Astrocyte (in vitro differentiated cells and primary cell): Measurements from ENCODE around the gene BRSK1. TPM values are rescaled to one million over a fixed set of nuclear protein-coding genes. Genes with fewer than 3 reads are reported as not detected.

Experiments
- DNase-seq: peaks from one replicate; pipeline ENCODE4 v3.0.0-alpha.2; 2010; ENCODE audit warnings: low read depth
- FAIRE-seq: peaks from 2 replicates; lab custom pipeline; 2011; peaks lifted over from hg19 to GRCh38; lab: Jason Lieb, UNC
- H2AFZ ChIP-seq: 2 replicates; pipeline ENCODE4 v1.6.0; 2012; ENCODE audit warnings: low read depth, low read length, inconsistent platforms
- H3K27ac ChIP-seq: 2 replicates; pipeline ENCODE4 v1.5.1; 2011; ENCODE audit warnings: low read depth, low read length, inconsistent platforms
- H3K27me3 ChIP-seq: 2 replicates; pipeline ENCODE4 v1.6.0; 2011; ENCODE audit warnings: low read length, inconsistent platforms; ENCODE audit not compliant: insufficient read depth
- H3K36me3 ChIP-seq: 2 replicates; pipeline ENCODE4 v1.5.1; 2011; ENCODE audit warnings: low read length, inconsistent platforms; ENCODE audit not compliant: insufficient read depth
- H3K4me1 ChIP-seq: 2 replicates; pipeline ENCODE4 v1.5.1; 2011; ENCODE audit warnings: low read length, inconsistent platforms; ENCODE audit not compliant: insufficient read depth
- H3K4me2 ChIP-seq: 2 replicates; pipeline ENCODE4 v1.6.0; 2012; ENCODE audit warnings: low read length, inconsistent platforms
- H3K4me3 ChIP-seq: 2 replicates; pipeline ENCODE4 v1.5.1; 2011; ENCODE audit warnings: low read depth, mild to moderate bottlenecking, low read length, inconsistent platforms; ENCODE audit not compliant: insufficient read depth
- H3K79me2 ChIP-seq: 2 replicates; pipeline ENCODE4 v1.6.0; 2012; ENCODE audit warnings: mild to moderate bottlenecking, low read length, inconsistent platforms; ENCODE audit not compliant: insufficient read depth
- H3K9ac ChIP-seq: 2 replicates; pipeline ENCODE4 v1.6.0; 2012; ENCODE audit warnings: mild to moderate bottlenecking, low read length, inconsistent platforms
- H3K9me3 ChIP-seq: 2 replicates; pipeline ENCODE4 v1.5.1; 2012; ENCODE audit warnings: low read depth, mild to moderate bottlenecking, low read length, inconsistent platforms; ENCODE audit not compliant: insufficient read depth
- H4K20me1 ChIP-seq: 2 replicates; pipeline ENCODE4 v1.6.0; 2012; ENCODE audit warnings: low read length, inconsistent platforms; ENCODE audit not compliant: insufficient read depth
- H3K27ac Mint-ChIP-seq: one replicate; pipeline ENCODE4 v1.8.0; 2021; ENCODE audit warnings: mild to moderate bottlenecking, mixed read lengths; ENCODE audit not compliant: unreplicated experiment
- H3K27me3 Mint-ChIP-seq: one replicate; pipeline ENCODE4 v1.8.0; 2021; ENCODE audit warnings: low read depth, mixed read lengths; ENCODE audit not compliant: unreplicated experiment
- H3K36me3 Mint-ChIP-seq: one replicate; pipeline ENCODE4 v1.8.0; 2021; ENCODE audit warnings: low read depth, mixed read lengths; ENCODE audit not compliant: unreplicated experiment
- H3K4me1 Mint-ChIP-seq: one replicate; pipeline ENCODE4 v1.8.0; 2021; ENCODE audit warnings: low read depth, mixed read lengths; ENCODE audit not compliant: unreplicated experiment
- H3K4me3 Mint-ChIP-seq: one replicate; pipeline ENCODE4 v1.8.0; 2021; ENCODE audit warnings: mild to moderate bottlenecking, moderate library complexity, mixed read lengths; ENCODE audit not compliant: unreplicated experiment
- H3K9me3 Mint-ChIP-seq: one replicate; pipeline ENCODE4 v1.8.0; 2021; ENCODE audit warnings: mild to moderate bottlenecking, mixed read lengths; ENCODE audit not compliant: unreplicated experiment
- EZH2 ChIP-seq: IDR thresholded peaks from 2 replicates; pipeline ENCODE4 v1.6.1; 2012; ENCODE audit warnings: mild to moderate bottlenecking, low read length, inconsistent platforms; ENCODE audit not compliant: insufficient read depth
- total RNA-seq: library from RNA; stranded (reverse); gene quantifications from 2 replicates; pipeline ENCODE4 v1.2.1, GENCODE V29; 2021
- TF ChIP-seq, protein P1 (sequence below): IDR thresholded peaks from 2 replicates; pipeline ENCODE4 v1.5.1; 2011; ENCODE audit warnings: low read depth, mild to moderate bottlenecking, inconsistent platforms, low read length, moderate library complexity; ENCODE audit not compliant: insufficient read depth

BRSK1 gene
- total RNA-seq, 1 donor from 2014 or later = 18.8 TPM

DNA sequence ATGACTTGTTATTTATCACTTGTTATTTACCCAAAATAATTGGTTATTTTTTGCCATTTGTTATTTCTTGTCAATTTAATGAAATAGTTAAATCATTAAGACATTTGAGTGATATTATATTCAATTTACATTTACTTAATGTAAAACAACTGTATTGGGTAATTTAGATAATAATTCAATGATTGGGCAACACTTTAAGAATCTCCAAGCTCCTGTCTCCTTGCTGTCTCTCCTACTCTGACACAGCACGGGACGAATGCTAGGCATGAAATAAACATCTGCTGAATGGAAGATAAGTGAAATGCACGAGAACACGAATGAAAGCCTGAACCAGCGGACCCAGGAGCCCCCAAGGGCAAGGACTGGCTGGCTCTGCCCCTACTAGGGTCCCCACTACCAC lies 19.3 kb upstream of the BRSK1 start:
- Histone ChIP-seq H3K79me2 (peaks cover 5% of the 10 kb centered on the region), H3K27ac (no peak overlapping the region), H3K4me3 (no peak overlapping the region), H3K36me3 (no peaks in the 10 kb centered on the region), H2AFZ (no peak overlapping the region), H3K9me3 (peaks cover 4% of the 10 kb centered on the region), H3K4me2 (no peak overlapping the region), H3K4me1 (peaks cover 4% of the 10 kb centered on the region), H4K20me1 (peaks cover 6% of the 10 kb centered on the region), H3K9ac (no peak overlapping the region), H3K27me3 (no peaks in the 10 kb centered on the region)
- Mint-ChIP-seq H3K9me3 (peaks cover 2% of the 10 kb centered on the region), H3K27me3 (no peaks in the 10 kb centered on the region), H3K36me3 (peaks cover 10% of the 10 kb centered on the region), H3K4me3 (no peak overlapping the region), H3K4me1 (peaks cover 3% of the 10 kb centered on the region), H3K27ac (no peak overlapping the region)
- DNase-seq (no peak), FAIRE-seq (no peak)
- no peak for TF ChIP-seq EZH2
- TF ChIP-seq, protein P1, sequence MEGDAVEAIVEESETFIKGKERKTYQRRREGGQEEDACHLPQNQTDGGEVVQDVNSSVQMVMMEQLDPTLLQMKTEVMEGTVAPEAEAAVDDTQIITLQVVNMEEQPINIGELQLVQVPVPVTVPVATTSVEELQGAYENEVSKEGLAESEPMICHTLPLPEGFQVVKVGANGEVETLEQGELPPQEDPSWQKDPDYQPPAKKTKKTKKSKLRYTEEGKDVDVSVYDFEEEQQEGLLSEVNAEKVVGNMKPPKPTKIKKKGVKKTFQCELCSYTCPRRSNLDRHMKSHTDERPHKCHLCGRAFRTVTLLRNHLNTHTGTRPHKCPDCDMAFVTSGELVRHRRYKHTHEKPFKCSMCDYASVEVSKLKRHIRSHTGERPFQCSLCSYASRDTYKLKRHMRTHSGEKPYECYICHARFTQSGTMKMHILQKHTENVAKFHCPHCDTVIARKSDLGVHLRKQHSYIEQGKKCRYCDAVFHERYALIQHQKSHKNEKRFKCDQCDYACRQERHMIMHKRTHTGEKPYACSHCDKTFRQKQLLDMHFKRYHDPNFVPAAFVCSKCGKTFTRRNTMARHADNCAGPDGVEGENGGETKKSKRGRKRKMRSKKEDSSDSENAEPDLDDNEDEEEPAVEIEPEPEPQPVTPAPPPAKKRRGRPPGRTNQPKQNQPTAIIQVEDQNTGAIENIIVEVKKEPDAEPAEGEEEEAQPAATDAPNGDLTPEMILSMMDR = no peak

DNA sequence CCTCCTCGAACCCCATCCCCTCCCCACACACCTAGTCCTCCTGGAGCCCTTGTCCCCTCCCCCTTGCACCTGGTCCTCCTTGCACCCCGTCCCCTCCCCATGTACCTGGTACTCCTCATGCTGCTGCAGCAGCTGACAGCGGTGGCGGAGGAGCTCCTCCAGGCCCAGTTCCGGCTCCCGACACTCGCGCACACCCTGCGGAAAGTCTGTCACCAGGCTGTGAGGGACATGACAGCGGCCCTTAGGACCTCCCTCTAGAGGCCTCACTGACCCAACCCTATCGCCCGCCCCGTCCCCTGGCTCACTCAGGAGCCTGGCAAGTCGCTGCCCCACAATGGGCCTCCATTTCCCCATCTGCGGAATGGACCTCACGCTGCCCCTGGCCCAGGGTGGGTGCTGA lies 18.6 kb upstream of the BRSK1 start:
- no peaks in the 10 kb centered on the region for H3K4me1 ChIP-seq
- DNase-seq (no peak), FAIRE-seq (no peak)
- Mint-ChIP-seq H3K36me3 (peaks cover 10% of the 10 kb centered on the region), H3K9me3 (peaks cover 2% of the 10 kb centered on the region), H3K27me3 (no peaks in the 10 kb centered on the region), H3K27ac (no peak overlapping the region), H3K4me3 (no peak overlapping the region), H3K4me1 (peaks cover 2% of the 10 kb centered on the region)
- H3K27ac ChIP-seq = no peak overlapping the region
- H3K9ac ChIP-seq = no peak overlapping the region
- no peak overlapping the region for H2AFZ ChIP-seq
- H3K27me3 ChIP-seq = no peaks in the 10 kb centered on the region
- peaks cover 5% of the 10 kb centered on the region for H3K79me2 ChIP-seq
- no peak overlapping the region for H3K4me2 ChIP-seq
- H3K4me3 ChIP-seq = no peak overlapping the region
- peaks cover 4% of the 10 kb centered on the region for H3K9me3 ChIP-seq
- H3K36me3 ChIP-seq = no peaks in the 10 kb centered on the region
- no peak for TF ChIP-seq EZH2
- TF ChIP-seq, protein P1 = no peak
- peaks cover 6% of the 10 kb centered on the region for H4K20me1 ChIP-seq

DNA sequence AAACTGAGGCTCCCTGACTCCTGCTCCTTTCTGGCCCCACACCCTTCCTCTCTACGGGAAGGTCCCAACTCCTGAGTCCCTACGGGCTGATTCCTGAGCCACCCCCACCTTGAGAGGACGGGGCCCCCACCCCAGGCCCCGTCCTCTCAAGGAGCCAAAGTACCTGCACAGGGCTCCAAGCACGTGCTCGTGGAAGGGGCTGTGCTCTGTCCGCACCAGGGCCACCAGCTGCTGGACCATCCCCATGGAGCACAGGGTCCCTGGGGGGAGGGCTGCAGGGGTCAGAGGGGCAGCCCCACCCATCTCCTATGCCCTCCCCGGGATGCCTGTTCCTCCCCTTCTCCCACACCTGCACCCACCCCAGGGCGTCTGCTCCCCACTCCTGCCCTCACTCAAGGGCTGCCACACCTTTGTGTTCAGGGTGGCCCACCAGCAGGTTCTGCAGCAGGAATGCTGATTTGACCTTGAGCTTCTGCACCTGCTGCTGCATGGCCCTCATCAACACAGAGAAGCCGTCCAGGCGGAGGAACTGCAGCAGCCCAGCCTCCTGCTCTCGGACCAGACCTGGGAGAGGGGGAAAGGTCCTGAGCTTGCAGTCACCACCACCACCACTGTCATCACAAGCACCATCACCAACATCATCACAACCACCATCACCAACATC lies 17.9 kb upstream of the BRSK1 start:
- H3K4me1 ChIP-seq = no peaks in the 10 kb centered on the region
- no peak overlapping the region for H3K9ac ChIP-seq
- H4K20me1 ChIP-seq = peaks cover 6% of the 10 kb centered on the region
- Mint-ChIP-seq H3K4me1 (no peaks in the 10 kb centered on the region), H3K36me3 (peaks cover 12% of the 10 kb centered on the region), H3K27ac (no peak overlapping the region), H3K4me3 (no peak overlapping the region), H3K27me3 (no peaks in the 10 kb centered on the region), H3K9me3 (peaks cover 2% of the 10 kb centered on the region)
- peaks cover 4% of the 10 kb centered on the region for H3K9me3 ChIP-seq
- no peak overlapping the region for H3K4me3 ChIP-seq
- H3K79me2 ChIP-seq = peaks cover 5% of the 10 kb centered on the region
- no peak overlapping the region for H3K27ac ChIP-seq
- H3K4me2 ChIP-seq = no peak overlapping the region
- DNase-seq = no peak
- H3K36me3 ChIP-seq = no peaks in the 10 kb centered on the region
- no peak for TF ChIP-seq EZH2
- TF ChIP-seq, protein P1 = no peak
- no peak overlapping the region for H2AFZ ChIP-seq
- FAIRE-seq = no peak
- no peaks in the 10 kb centered on the region for H3K27me3 ChIP-seq
